B cell (primary cell): Measurements from ENCODE around the gene SLC37A4. TPM values are rescaled to one million over a fixed set of nuclear protein-coding genes. Genes with fewer than 3 reads are reported as not detected.

Source experiments
- ATAC-seq: fragments of 200-7000 bp; cut with Tn5 transposase; one replicate; pipeline ENCODE4 v1.10.0; 2021; ENCODE audit warnings: low read depth, mild to moderate bottlenecking, moderate number of reproducible peaks, moderate library complexity
- CTCF ChIA-PET: fragments of 350-600 bp; sonication (Branson Sonifier 250); formaldehyde crosslinking; loops from one replicate; lab custom pipeline; 2021; ENCODE audit warnings: antibody characterized with exemption, inconsistent platforms; lab: Charles Lee
- POLR2A ChIA-PET: fragments of 350-600 bp; sonication (Branson Sonifier 250); formaldehyde crosslinking; loops from one replicate; lab custom pipeline; 2021; ENCODE audit warnings: antibody characterized with exemption; lab: Charles Lee
- DNase-seq: peaks from one replicate; pipeline ENCODE4 v3.0.0; 2013
- H2AFZ ChIP-seq: 2 replicates; pipeline ENCODE4 v1.6.1; 2012; ENCODE audit warnings: mild to moderate bottlenecking, low read depth, low read length; ENCODE audit not compliant: insufficient read depth, poor library complexity, severe bottlenecking
- H3K27ac ChIP-seq, 2 donors: 1 replicate in 1 of 2; 2 replicates in 1 of 2; pipeline ENCODE4 v1.5.1; 2012 to 2013; ENCODE audit warnings: low read length in 2 of 2, mild to moderate bottlenecking in 2 of 2, moderate library complexity in 1 of 2
- H3K27me3 ChIP-seq, 4 experiments: fragments of 200-600 bp in 1 of 4; sonication (generic) in 1 of 4; replicated peaks in 1 of 4; 1 replicate in 2 of 4; 2 replicates in 2 of 4; pipeline versions ENCODE4 v1.6.1 to v1.7.0; 2013 to 2016; ENCODE audit warnings: low read length in 3 of 4, mild to moderate bottlenecking in 2 of 4, mixed read lengths in 1 of 4, moderate library complexity in 1 of 4; ENCODE audit not compliant: insufficient read depth in 4 of 4, control insufficient read depth in 3 of 4; ENCODE audit errors: control extremely low read depth in 1 of 4
- H3K36me3 ChIP-seq, 2 experiments: replicated peaks in 1 of 2; 1 replicate in 1 of 2; 2 replicates in 1 of 2; pipeline versions ENCODE4 v1.6.1 to v1.7.1; 2013; ENCODE audit warnings: low read length in 1 of 2; ENCODE audit not compliant: insufficient read depth in 2 of 2, control insufficient read depth in 1 of 2; ENCODE audit errors: control extremely low read depth in 1 of 2, extremely low read depth in 1 of 2
- H3K4me1 ChIP-seq, 2 donors: fragments of 200-600 bp in 1 of 2; sonication (generic) in 1 of 2; 1 replicate in 1 of 2; 2 replicates in 1 of 2; pipeline versions ENCODE4 v1.5.1 to v1.6.1; 2013 to 2017; ENCODE audit warnings: low read length in 2 of 2; ENCODE audit not compliant: control insufficient read depth in 2 of 2, insufficient read depth in 2 of 2
- H3K4me2 ChIP-seq: replicated peaks from 2 replicates; pipeline ENCODE3; 2012; ENCODE audit warnings: mild to moderate bottlenecking, low read depth, low read length; ENCODE audit not compliant: poor library complexity, severe bottlenecking
- H3K4me3 ChIP-seq, 5 experiments: fragments of 200-600 bp in 1 of 5; sonication (generic) in 1 of 5; 1 replicate in 3 of 5; 2 replicates in 2 of 5; pipeline versions ENCODE4 v1.5.1 to v1.7.0; 2011 to 2016; ENCODE audit warnings: low read length in 4 of 5, mild to moderate bottlenecking in 4 of 5, low read depth in 2 of 5, control low read depth in 1 of 5, moderate library complexity in 1 of 5; ENCODE audit not compliant: insufficient read depth in 1 of 5; ENCODE audit errors: control extremely low read depth in 1 of 5, extremely low read depth in 1 of 5
- H3K79me2 ChIP-seq: fragments of 200-600 bp; sonication (generic); one replicate; pipeline ENCODE4 v1.6.0; 2016; ENCODE audit warnings: low read length; ENCODE audit not compliant: control insufficient read depth, insufficient read depth
- H3K9ac ChIP-seq: fragments of 200-600 bp; sonication (generic); 2 replicates; pipeline ENCODE4 v1.6.1; 2017; ENCODE audit warnings: mild to moderate bottlenecking, low read length, moderate library complexity
- H3K9me3 ChIP-seq, 3 donors: one replicate each; pipeline versions ENCODE4 v1.6.1 to v1.7.1; 2013; ENCODE audit warnings: low read length in 2 of 3; ENCODE audit not compliant: control insufficient read depth in 2 of 3, insufficient read depth in 1 of 3; ENCODE audit errors: control extremely low read depth in 1 of 3
- H4K20me1 ChIP-seq: 2 replicates; pipeline ENCODE4 v1.6.0; 2012; ENCODE audit warnings: mild to moderate bottlenecking, low read length; ENCODE audit not compliant: insufficient read depth, control insufficient read depth, poor library complexity, severe bottlenecking
- H3K27ac Mint-ChIP-seq: one replicate; pipeline ENCODE4 v1.8.0; 2021; ENCODE audit warnings: mixed read lengths
- H3K27me3 Mint-ChIP-seq: one replicate; pipeline ENCODE4 v1.8.0; 2021; ENCODE audit warnings: mixed read lengths
- H3K4me1 Mint-ChIP-seq: one replicate; pipeline ENCODE4 v1.8.0; 2021; ENCODE audit warnings: mixed read lengths
- H3K4me3 Mint-ChIP-seq: one replicate; pipeline ENCODE4 v1.8.0; 2021; ENCODE audit warnings: mixed read lengths
- H3K9me3 Mint-ChIP-seq: one replicate; pipeline ENCODE4 v1.8.0; 2022; ENCODE audit warnings: mixed read lengths; ENCODE audit not compliant: insufficient read depth
- EZH2 ChIP-seq: IDR thresholded peaks from 2 replicates; pipeline ENCODE4 v1.6.1; 2012; ENCODE audit warnings: borderline replicate concordance, low read depth, mild to moderate bottlenecking, moderate library complexity, low read length; ENCODE audit not compliant: insufficient read depth, poor library complexity, severe bottlenecking
- WGBS: methylation state at CpG from one replicate; pipeline ENCODE4 v1.1.5; 2013; ENCODE audit warnings: missing lambda C conversion rate; ENCODE audit not compliant: insufficient coverage; 5-methylcytosine and 5-hydroxymethylcytosine counted together
- intact Hi-C: fragments of 100-400 bp; cut with micrococcal nuclease; formaldehyde crosslinking; loops from one replicate; pipeline ENCODE4 v1.10.0; 2022
- polyA plus RNA-seq: library from polyadenylated mRNA; depleted of rRNA; stranded (reverse); fragments of >200 nt; gene quantifications from 2 replicates; pipeline ENCODE4 v1.2.3, GENCODE V29; 2012
- total RNA-seq, 2 donors: library from RNA; stranded (reverse); fragments of 120-200 nt in 1 of 2; gene quantifications; 1 replicate in 1 of 2; 2 replicates in 1 of 2; pipeline versions ENCODE4 v1.2.3 to v1.2.4, GENCODE V29; 2013 to 2022
- TF ChIP-seq, protein P1 (sequence below): fragments of 200-600 bp; IDR thresholded peaks from one replicate; pipeline ENCODE4 v1.8.0; 2022; ENCODE audit warnings: antibody characterized with exemption, mild to moderate bottlenecking

SLC37A4 gene
- total and polyA plus RNA-seq, 2 donors (not counting 1 experiment from before 2014, with no cell fraction given) = 14.3 to 26.3 TPM

DNA sequence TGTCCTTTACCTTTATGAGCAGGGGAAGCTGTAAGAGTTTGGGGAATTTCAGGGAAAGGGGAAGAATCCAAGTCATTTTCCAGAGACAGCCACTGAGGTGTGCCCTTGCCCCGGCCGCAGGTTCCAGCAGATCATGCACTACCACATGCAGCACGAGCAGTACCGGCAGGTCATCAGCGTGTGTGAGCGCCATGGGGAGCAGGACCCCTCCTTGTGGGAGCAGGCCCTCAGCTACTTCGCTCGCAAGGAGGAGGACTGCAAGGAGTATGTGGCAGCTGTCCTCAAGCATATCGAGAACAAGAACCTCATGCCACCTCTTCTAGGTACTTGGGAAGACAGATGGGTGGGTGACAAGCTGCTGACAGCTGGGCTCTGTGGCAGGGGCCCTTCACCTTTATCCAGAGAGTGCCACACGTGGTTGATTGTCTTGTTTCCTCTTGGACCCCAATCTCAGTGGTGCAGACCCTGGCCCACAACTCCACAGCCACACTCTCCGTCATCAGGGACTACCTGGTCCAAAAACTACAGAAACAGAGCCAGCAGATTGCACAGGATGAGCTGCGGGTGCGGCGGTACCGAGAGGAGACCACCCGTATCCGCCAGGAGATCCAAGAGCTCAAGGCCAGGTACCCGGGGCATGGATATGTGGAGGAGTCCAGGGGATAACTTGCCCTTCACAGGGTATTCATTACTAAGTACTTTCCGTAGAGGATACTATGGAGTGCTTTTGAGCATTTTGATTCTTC, 48.2 kb upstream of the SLC37A4 start:
- Mint-ChIP-seq H3K9me3 (no peaks in the 10 kb centered on the region), H3K4me1 (no peaks in the 10 kb centered on the region), H3K4me3 (no peak overlapping the region), H3K27me3 (no peaks in the 10 kb centered on the region), H3K27ac (no peak overlapping the region)
- intact Hi-C loops = no loop called here
- TF ChIP-seq, protein P1, sequence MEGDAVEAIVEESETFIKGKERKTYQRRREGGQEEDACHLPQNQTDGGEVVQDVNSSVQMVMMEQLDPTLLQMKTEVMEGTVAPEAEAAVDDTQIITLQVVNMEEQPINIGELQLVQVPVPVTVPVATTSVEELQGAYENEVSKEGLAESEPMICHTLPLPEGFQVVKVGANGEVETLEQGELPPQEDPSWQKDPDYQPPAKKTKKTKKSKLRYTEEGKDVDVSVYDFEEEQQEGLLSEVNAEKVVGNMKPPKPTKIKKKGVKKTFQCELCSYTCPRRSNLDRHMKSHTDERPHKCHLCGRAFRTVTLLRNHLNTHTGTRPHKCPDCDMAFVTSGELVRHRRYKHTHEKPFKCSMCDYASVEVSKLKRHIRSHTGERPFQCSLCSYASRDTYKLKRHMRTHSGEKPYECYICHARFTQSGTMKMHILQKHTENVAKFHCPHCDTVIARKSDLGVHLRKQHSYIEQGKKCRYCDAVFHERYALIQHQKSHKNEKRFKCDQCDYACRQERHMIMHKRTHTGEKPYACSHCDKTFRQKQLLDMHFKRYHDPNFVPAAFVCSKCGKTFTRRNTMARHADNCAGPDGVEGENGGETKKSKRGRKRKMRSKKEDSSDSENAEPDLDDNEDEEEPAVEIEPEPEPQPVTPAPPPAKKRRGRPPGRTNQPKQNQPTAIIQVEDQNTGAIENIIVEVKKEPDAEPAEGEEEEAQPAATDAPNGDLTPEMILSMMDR = no peak
- no peak for TF ChIP-seq EZH2
- Histone ChIP-seq H3K27me3 (no peaks in the 10 kb centered on the region), H2AFZ (no peak overlapping the region), H3K9me3 (no peaks in the 10 kb centered on the region), H3K36me3 (peaks cover 0 to 65% of the 10 kb centered on the region in 2 experiments), H3K4me2 (no peak overlapping the region), H3K9ac (no peak overlapping the region), H4K20me1 (no peaks in the 10 kb centered on the region), H3K4me1 (no peaks in the 10 kb centered on the region), H3K4me3 (no peak overlapping the region), H3K79me2 (peaks cover 5% of the 10 kb centered on the region), H3K27ac (no peak overlapping the region)
- POLR2A ChIA-PET = interaction anchor here (0.8 kb wide), 1 partner anchor 23 kb away, joined by 4 read pairs; the partner anchor contains the start of gene DPAGT1
- CTCF ChIA-PET = no interaction called here
- ATAC-seq (no peak), DNase-seq (no peak)
- WGBS = 98% methylated on average over 17 of the region's 19 CpGs

DNA sequence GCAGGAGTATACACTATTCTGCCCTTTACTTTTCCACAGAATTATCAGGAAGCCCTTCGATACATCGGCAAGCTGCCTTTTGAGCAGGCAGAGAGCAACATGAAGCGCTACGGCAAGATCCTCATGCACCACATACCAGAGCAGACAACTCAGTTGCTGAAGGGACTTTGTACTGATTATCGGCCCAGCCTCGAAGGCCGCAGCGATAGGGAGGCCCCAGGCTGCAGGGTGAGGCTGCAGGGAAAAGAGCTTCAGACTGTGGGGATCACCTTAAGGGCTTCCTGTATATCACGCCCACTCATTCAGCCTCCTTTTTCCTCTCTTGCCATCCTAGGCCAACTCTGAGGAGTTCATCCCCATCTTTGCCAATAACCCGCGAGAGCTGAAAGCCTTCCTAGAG, 47.2 kb upstream of the SLC37A4 start:
- ChIA-PET CTCF (no interaction called here), POLR2A (interaction anchor here (0.7 to 1.2 kb wide), 2 partner anchors 10 to 18 kb away, joined by 3 to 6 read pairs; partner anchors contain the start of gene VPS11)
- Mint-ChIP-seq H3K27ac (no peak overlapping the region), H3K9me3 (no peaks in the 10 kb centered on the region), H3K4me3 (no peak overlapping the region), H3K4me1 (no peaks in the 10 kb centered on the region), H3K27me3 (no peaks in the 10 kb centered on the region)
- H4K20me1 ChIP-seq = no peaks in the 10 kb centered on the region
- no peak overlapping the region for H3K4me3 ChIP-seq
- H3K27ac ChIP-seq = no peak overlapping the region
- intact Hi-C loops = no loop called here
- no peaks in the 10 kb centered on the region for H3K9me3 ChIP-seq
- whole genome bisulfite sequencing = 94% methylated on average over 11 of the region's 11 CpGs
- H3K79me2 ChIP-seq = peaks cover 6% of the 10 kb centered on the region
- no peak for ATAC-seq
- H3K27me3 ChIP-seq = no peaks in the 10 kb centered on the region
- H3K9ac ChIP-seq = no peak overlapping the region
- no peak overlapping the region for H3K4me2 ChIP-seq
- peaks cover 4 to 75% of the 10 kb centered on the region in 2 experiments for H3K36me3 ChIP-seq
- TF ChIP-seq, protein P1 = no peak
- no peak for TF ChIP-seq EZH2
- DNase-seq = no peak
- H3K4me1 ChIP-seq = no peaks in the 10 kb centered on the region
- no peak overlapping the region for H2AFZ ChIP-seq
